ENCODE data around the gene ALDH1A1.
A peak's percentile ranks its signal among the peaks of the same experiment; 100 is the strongest.
"Not testable (repeated sequence)": the region's sequence is repeated elsewhere in the genome, so short reads cannot be mapped to it uniquely, and the experiment has no call there.

ALDH1A1 gene

DNA sequence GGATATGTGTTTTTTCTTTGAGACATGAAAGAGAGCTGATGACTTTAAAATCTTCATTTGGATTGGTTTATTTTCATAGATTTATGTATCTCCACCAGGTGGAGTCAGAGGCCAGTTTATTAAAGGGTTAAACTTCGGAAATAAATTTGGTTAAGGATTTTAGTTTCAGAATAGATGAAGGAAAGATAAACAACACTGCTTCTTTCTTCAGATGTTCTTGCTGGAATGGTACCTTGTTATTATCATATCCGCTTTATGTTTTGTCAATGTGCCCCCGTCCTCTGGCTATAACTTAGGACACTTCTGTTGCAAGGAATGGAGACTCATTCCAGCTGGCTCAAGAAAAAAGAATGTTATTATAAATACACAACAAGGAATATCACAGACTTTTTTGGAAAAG is 81.2 kb downstream of the ALDH1A1 start:
- TF ChIP-seq, protein P1, sequence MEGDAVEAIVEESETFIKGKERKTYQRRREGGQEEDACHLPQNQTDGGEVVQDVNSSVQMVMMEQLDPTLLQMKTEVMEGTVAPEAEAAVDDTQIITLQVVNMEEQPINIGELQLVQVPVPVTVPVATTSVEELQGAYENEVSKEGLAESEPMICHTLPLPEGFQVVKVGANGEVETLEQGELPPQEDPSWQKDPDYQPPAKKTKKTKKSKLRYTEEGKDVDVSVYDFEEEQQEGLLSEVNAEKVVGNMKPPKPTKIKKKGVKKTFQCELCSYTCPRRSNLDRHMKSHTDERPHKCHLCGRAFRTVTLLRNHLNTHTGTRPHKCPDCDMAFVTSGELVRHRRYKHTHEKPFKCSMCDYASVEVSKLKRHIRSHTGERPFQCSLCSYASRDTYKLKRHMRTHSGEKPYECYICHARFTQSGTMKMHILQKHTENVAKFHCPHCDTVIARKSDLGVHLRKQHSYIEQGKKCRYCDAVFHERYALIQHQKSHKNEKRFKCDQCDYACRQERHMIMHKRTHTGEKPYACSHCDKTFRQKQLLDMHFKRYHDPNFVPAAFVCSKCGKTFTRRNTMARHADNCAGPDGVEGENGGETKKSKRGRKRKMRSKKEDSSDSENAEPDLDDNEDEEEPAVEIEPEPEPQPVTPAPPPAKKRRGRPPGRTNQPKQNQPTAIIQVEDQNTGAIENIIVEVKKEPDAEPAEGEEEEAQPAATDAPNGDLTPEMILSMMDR (IDR thresholded peaks at IDR 0.05; ENCODE audit: low read depth, low read length, missing control alignments) = no peak
- no peak for DNase-seq (ENCODE audit: low read depth)
- no peak overlapping the region for H3K4me3 ChIP-seq (ENCODE audit: low read depth, low read length)

DNA sequence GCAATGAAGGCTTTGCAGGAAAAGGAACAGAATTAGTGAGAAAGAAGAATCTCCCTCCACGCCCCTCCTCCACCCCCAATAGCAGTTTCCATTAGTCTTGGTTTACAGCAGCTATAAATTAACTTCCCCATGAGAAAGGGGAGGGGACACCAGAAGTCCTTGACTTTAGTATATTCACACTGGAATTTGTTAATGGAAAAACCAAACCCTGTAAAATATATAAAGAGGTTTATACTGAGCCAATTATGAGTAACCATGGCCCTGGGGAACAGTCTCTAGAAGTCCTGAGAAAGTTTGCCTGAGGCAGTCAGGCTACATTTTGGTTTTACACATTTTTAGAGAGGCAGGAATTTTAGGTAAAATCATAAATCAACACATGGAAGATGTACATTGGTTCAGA is 88.5 kb downstream of the ALDH1A1 start:
- DNase-seq (ENCODE audit: low read depth) = no peak
- TF ChIP-seq, protein P1 (IDR thresholded peaks at IDR 0.05; ENCODE audit: low read depth, low read length, missing control alignments) = no peak
- H3K4me3 ChIP-seq (ENCODE audit: low read depth, low read length) = no peak overlapping the region

DNA sequence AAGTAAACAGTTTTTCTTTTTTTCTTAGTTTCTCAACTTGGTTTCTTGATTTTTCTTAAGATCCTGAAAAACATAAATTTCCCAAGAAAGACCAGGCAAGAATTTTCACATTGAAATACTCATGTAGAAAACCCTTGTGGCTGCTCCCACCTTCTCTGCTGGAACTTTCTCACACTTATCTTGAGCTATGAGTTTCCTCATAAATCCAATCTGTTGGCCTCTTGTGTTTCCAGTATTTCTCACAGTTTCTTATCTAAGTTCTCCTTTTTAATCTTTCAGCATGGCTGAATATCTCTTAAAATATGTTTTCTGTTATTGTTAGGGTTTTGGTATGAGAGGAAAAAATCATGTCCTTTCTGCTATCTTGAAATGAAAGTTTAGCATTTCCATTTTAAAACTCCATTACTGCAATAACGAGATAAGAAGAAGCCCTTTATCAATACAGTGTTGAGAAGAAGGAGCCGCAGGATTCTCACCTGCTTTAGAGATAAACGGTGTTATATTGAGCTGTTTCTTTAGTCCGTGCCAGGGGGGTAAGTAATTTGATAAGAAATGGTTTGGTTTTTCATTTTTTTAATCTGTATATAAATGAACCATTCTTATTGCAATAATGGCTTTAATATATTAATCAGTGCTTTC is 89.3 kb downstream of the ALDH1A1 start:
- no peak overlapping the region for H3K4me3 ChIP-seq (ENCODE audit: low read depth, low read length)
- DNase-seq (ENCODE audit: low read depth) = no peak
- TF ChIP-seq, protein P1 (IDR thresholded peaks at IDR 0.05; ENCODE audit: low read depth, low read length, missing control alignments) = no peak

DNA sequence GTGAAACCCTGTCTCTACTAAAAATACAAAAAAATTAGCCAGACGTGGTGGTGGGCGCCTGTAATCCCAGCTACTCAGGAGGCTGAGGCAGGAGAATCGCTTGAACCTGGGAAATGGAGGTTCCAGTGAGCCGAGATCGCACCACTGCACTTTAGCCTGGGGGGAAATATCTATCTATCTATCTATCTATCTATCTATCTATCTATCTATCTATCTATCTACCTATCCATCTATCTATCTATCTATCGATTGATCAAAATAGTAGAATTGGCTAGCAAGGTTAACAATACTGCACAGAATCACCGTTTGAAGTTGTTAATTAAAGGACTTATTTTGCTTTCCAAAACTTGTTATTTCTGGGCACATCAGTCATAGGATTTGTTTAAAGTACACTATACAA is 90.1 kb downstream of the ALDH1A1 start:
- H3K4me3 ChIP-seq (ENCODE audit: low read depth, low read length); DNase-seq (ENCODE audit: low read depth): not testable (repeated sequence)

DNA sequence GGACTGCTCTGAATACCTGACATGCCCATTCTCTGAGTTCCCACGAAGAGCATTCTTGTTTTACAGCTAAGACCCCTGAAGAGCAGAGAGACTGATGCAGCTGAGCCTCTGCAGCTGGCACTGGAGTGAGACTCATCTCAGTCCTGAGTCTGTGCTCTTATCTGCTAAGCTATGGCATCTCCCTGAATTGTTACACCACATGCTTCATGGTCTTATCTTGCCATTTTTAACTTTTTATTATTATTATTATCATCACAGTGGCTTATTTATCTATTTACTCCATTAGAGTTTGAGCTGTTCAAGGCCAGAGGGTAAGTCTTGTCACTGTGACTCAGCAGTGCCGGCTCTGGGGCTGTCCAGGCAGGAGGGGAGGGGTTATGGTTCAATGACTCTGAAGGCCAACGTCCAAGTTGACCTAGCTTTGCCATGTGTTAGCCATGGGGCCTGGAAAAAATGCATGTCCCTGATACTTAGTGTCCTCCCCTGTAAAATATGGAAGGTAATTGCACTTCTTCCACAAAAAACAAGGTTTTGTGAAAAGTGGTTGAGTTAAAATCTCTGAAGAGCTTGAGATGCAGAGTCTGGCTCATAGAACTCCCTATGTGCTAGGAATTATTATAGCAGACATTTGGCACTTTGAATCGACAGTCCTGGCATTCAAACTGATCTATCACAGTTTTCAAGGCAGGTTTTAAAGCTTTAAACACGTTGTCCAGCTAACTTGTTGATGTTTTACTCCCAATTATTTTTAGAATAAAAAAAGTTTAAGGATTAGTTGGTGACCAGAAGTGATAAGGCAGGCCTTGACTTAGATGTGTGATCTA is 94.6 kb downstream of the ALDH1A1 start:
- H3K4me3 ChIP-seq (ENCODE audit: low read depth, low read length) = no peak overlapping the region
- DNase-seq (ENCODE audit: low read depth) = no peak
- TF ChIP-seq, protein P1 (IDR thresholded peaks at IDR 0.05; ENCODE audit: low read depth, low read length, missing control alignments) = no peak

DNA sequence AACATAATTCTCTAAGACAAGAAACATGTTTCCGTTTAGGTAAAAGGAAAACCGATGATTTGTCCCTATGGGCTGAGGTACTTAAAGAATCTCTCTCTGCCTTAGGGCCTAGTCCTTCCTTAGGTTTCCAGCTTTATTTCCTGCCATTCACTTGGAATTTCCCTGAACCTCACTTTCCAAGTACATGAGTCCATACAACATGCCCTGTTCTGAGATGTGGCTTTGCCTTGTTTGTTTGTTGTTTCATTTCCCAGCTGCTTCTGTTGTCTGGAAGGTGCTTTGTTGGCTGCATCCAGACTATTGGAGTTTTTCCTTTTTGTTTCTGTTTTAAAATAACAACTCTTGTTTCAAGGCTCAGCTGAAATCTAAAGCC is 95.2 kb downstream of the ALDH1A1 start:
- TF ChIP-seq, protein P1 (IDR thresholded peaks at IDR 0.05; ENCODE audit: low read depth, low read length, missing control alignments) = no peak
- DNase-seq (ENCODE audit: low read depth) = no peak
- H3K4me3 ChIP-seq (ENCODE audit: low read depth, low read length) = no peak overlapping the region

DNA sequence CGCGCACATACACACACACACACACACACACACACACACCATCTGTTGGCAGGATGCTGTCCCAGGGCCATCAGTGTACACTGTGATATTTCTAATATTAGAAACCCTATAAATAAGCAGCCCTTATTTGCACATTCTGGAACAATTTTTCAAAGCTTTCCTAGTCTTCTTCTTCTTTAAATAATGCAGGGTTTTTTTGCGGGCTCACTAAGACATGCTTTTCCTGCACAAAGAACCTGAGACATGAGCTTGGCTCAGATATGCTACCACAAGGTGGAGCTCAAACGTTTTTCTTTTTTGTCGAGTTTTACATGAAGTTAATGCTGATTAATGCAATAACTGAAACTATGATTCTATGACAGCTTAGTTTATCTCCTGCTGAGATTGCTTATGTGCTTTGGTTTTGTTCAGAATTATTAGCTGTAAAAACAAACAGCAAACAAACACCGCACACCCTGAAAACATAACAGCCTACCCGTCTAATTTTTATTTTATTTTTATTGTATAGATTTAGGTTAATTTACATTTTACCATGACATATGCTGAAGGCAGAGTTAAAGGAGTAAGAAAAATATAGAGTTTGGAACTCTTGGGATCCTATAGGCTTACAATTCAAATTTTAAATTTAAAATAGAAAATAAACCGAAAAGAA is 95.8 kb downstream of the ALDH1A1 start:
- no peak overlapping the region for H3K4me3 ChIP-seq (ENCODE audit: low read depth, low read length)
- no peak for DNase-seq (ENCODE audit: low read depth)
- TF ChIP-seq, protein P1 (IDR thresholded peaks at IDR 0.05; ENCODE audit: low read depth, low read length, missing control alignments) = peak; percentile 58

All from GM12864 (cell line).